Choroid plexus epithelial cell (primary cell): Measurements from ENCODE around the gene FAM167B.

ENCODE experiments used
- DNase-seq: peaks from one replicate; pipeline ENCODE4 v3.0.0-alpha.2; 2010; ENCODE audit warnings: low read depth
- H3K4me3 ChIP-seq: 2 replicates; pipeline ENCODE4 v1.5.1; 2011; ENCODE audit warnings: low read depth, mild to moderate bottlenecking, control low read depth, low read length, moderate library complexity
- CTCF ChIP-seq: conservative IDR thresholded peaks from 2 replicates; pipeline ENCODE4 v1.5.1; 2011; ENCODE audit warnings: low read depth, mild to moderate bottlenecking, control low read depth, inconsistent platforms, low read length, moderate library complexity

Gene FAM167B

DNA sequence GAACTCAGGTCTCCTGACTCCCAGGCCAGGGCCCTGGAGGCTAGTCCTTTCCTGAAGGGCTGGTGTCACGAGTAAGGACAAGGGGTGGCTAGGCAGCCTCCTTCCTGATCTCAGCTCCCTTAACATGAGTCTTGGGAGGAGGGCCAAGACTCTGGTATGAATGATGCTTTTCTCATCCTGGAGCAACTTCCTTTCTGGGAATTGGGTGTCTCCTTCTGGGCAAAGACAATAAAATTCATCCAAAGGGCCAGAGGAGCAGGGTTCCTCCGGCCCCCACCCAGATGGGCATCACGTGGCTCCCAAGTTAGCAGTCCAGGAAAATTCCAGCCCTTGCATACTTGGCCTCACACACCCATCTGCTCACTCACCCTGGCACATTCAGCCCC is at the start of gene FAM167B:
Gene FAM167B, plus strand, starts transcription at position 335 of the 386 bp plus-strand sequence. CDS start 200 bp downstream, outside the sequence.
- H3K4me3 ChIP-seq, result no peak within 1 kb of the TSS
- TF ChIP-seq CTCF, result no peak
- peak; percentile 40 for DNase-seq

DNA sequence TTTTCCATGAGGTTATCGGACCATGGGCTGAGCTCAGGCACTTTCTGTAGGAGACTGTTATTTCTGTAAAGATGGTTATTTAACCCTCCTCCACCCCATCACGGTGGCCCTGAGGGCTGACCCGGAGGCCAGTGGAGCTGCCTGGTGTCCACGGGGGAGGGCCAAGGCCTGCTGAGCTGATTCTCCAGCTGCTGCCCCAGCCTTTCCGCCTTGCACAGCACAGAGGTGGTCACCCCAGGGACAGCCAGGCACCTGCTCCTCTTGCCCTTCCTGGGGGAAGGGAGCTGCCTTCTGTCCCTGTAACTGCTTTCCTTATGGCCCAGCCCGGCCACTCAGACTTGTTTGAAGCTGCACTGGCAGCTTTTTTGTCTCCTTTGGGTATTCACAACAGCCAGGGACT is 49.2 kb upstream of the FAM167B start:
- no peak for TF ChIP-seq CTCF

DNA sequence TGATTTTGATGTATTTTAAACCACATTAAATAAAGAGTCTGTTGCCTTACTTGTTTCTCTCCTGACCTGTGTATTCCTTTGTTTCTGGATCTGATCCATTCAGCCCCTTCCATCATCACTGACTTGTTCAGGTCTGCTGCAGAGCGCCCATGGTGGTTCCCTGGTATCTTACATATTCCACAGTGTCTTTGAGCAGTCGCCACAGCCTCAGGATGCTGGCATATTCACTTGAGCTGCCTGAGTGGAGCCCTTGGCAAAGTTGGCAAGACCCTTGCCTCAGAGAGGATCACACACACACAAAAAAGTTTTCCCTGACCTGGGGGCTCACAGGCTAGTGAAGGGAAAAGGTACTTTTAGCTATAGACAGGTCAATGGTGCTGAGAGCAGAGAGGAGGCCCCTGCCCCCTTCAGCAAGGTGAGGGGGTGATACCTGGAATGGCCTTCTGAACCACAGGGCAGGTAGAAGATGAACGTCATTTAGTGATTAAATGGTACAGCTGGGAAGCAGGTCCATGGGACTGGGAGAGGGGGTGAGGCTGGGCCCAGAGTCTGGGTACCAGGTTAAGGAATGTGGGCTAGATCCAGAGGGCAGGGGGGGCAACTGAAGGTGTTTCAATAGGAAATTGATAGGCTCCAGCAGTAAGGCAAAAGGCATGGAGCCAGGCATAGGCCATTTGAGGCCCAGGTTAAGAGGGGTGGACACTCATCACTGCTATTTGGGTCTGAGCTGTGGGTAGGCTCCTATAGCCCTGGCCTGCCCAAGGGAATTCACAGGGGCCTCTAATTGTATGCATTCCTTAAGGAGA is 48.6 kb upstream of the FAM167B start:
- no peak for DNase-seq
- H3K4me3 ChIP-seq, result no peak overlapping the region
- TF ChIP-seq CTCF, result no peak

More for the DNA sequence above, 49.2 kb upstream of the FAM167B start:
- H3K4me3 ChIP-seq, result no peak overlapping the region
- no peak for DNase-seq

DNA sequence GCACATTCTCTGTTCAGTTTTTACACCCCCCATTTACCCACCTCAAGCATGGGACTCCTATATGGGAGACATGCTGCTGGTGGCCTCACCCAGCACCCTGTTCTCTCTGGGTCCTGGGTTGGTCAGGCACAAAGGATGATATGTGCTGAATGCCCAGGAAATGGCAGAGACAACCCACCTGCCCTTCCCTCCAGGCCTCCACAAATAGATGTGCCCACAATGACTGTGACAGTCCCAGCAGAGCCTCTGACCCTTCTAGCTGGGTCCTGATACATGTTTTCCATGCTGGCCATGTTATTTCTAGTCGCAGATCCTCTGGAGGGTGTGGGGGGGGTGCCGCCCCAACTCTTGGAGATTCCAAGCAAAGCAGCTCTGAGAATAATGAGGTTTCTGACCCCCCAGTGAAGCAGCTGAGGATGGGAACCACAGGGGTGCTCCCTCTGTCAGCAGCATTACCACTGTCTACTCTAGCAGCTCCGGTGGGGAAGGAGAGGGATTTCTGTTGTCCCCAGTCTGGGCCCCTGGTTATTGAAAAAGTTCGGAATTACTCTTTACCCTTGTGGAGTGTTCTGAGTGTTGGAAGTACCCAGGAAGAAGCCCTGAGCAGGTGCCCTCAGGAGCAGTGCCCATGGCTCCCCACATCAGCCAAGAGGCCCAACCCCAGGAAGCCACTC is 47.8 kb upstream of the FAM167B start:
- TF ChIP-seq CTCF, result no peak
- no peak for DNase-seq
- H3K4me3 ChIP-seq, result no peak overlapping the region

DNA sequence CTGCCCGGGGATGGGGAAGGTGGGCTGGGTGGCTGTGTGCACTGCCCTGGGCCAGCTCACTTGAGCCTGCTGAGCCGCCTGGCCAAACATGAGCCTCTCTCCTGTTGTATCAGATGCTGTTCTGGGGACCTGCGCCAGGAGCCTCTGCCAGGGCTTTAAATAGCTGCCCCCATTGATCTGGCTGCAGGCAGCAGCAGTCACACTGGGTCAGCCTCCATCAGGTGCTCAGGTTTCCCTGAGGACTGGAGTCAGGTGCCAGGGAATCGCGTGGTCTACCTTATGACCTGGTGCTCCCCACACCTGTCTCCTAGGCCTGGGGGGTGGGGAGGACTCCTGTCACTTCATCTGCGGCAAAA is 47.3 kb upstream of the FAM167B start:
- no peak for DNase-seq
- TF ChIP-seq CTCF, result no peak
- peak overlapping the region; percentile 72 for H3K4me3 ChIP-seq

GRCh38 chr1:32200226-32201010 is 46.6 kb upstream of the FAM167B start, which contains the start of gene CCDC28B:
Gene CCDC28B, plus strand, starts transcription at chr1:32200595. Its CDS starts 1,341 bp downstream, at chr1:32201936.
- H3K4me3 ChIP-seq, result peak within 1 kb of the TSS; percentile 72
- peak; percentile 77 for DNase-seq
- no peak for TF ChIP-seq CTCF
